HG03280 (cell line): ENCODE data around the gene ALKBH3.

Source experiments
- ATAC-seq: cut with Tn5 transposase; IDR thresholded peaks from one replicate; pipeline ENCODE4 v1.9.1; 2021; ENCODE audit warnings: mild to moderate bottlenecking, moderate library complexity; ENCODE audit not compliant: unreplicated experiment

The ALKBH3 gene

GRCh38 chr11:43880640-43881159 lies at the start of gene ALKBH3:
Gene ALKBH3 (plus strand): TSS chr11:43880831. CDS start chr11:43882653, 1,822 bp downstream.
- ATAC-seq = peak; percentile 99

- no peak for ATAC-seq
These were observed 49.6 kb upstream of the ALKBH3 start for GRCh38 chr11:43830928-43831440.

- no peak for ATAC-seq
These were observed 48.1 kb upstream of the ALKBH3 start for GRCh38 chr11:43832536-43832935.

- no peak for ATAC-seq
These were observed 47.0 kb upstream of the ALKBH3 start for GRCh38 chr11:43833657-43834073.

DNA sequence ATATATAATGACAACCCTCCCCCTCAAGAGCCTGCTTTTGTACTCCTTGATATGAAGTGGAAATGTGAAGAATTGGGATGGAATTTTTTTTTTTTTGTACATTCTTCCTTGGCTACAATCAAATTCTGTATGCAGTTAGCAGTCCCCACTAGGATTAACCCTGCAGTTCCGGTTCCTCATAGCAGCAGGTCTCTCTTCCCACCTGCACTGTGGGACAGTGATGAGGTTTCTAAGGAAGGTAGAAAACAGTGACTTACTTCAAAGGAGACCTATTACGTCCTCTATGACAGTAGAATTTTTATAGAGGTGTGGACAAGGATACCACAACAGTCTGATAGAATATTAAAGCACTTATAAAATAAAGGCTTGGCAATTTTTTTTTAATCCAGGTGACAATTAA lies 46.3 kb upstream of the ALKBH3 start:
- no peak for ATAC-seq

- ATAC-seq = no peak
These were observed 45.5 kb upstream of the ALKBH3 start for GRCh38 chr11:43835104-43835503.

GRCh38 chr11:43837879-43838278 lies 42.8 kb upstream of the ALKBH3 start:
- no peak for ATAC-seq

GRCh38 chr11:43842021-43842420 lies 38.6 kb upstream of the ALKBH3 start:
- ATAC-seq = no peak

DNA sequence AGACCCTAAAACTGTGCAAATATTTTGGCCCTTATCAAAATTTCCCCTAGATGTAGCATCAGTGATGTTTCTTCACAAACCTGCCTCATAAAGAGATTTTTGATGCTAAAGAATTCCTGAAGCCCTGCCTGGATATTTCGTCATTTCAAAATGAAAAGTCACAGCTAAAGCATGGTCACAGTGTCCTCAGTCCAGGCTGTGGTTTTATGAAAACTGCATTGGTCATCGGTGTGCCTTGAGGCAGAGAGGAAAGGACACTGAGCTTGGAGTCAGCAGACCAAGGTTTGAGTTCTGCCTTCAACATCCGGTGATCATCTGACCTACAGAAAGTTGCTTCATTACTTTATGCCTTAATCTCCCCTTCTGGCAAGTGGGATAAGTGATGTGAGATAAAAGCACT lies 34.8 kb upstream of the ALKBH3 start:
- ATAC-seq = no peak

DNA sequence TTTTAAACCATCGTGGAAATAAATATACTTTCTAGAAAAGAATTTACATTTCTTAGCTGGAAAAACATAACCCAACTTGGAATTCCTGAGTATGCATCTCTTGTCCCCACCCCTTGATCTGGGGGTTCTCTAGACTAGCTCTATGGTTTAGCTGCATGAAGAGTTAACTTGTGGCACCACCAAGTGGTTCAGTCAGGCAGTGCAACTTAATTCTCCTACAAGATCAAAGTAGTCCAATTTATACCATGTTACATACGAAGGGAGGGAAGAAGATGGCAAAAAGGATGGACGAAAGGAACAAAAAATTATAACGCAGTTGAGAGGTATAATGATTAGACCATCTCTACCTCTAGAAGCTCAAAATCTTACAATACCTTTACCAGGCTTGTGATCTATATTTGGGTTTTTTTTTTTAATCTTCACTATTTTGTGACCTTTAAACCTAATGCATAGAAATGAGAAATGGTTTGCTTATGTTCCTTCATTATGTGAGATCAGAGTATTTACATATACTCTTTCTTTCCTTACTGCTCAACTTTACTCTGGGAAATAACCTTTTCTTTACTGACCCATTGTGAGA lies 28.5 kb upstream of the ALKBH3 start:
- peak; percentile 84 for ATAC-seq

DNA sequence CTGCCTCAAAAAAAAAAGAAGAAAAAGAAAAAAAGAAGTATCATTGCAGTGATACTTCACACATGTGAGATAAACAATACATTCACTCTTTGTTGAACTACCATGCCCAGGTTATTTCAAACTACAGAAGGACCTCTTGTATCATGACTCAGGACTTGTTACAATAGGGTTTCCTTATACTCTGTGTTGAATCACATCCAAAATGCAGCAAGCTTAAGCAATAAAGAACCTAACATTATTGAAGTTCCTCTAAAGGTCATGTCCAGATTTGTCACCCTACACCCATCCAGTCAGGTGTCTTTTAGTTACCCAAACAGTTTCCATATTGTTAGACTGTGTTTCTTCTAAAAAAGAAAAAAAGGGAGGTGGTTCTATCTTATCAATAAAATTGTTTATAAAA lies 26.9 kb upstream of the ALKBH3 start:
- no peak for ATAC-seq

- ATAC-seq = no peak
These were observed 23.6 kb upstream of the ALKBH3 start for GRCh38 chr11:43856993-43857392.

DNA sequence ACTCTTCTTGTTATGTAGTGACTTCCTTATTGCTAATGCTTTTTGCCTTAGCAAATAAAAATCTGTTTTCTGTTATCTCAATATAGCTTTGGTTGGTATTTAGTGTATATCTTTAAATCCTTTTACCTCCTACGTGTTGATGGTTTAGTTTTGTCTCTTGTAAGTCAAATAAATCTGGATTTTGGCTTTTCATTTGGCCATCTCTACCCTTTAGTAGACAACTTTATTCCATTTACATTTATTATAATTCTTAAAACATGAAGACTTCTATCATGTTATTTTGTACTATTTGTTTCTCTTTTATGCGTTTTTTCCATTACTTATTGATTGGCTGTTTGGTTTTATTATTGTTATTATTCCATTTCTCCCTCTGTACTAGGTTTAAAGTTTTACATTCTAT lies 19.5 kb upstream of the ALKBH3 start:
- ATAC-seq = no peak

DNA sequence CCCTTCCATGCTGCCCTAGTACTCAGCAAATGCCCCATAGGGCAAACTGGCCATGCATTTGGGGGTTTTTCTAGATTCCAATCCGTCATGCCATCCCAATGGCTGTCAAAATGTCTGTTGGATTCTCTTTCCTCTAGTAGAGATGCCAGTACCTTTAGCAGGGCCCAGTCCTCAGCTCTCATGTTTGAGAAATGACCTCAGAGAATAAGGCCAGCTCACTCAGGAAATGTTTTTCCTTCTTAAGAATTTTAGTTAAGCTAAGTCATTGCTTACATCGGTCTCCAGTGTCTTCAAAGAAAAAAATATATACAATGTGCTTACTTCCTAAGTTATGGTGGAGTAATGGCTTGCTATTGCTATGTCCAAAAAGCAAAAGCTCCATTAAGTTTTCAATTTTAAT lies 14.1 kb upstream of the ALKBH3 start:
- no peak for ATAC-seq

- ATAC-seq = no peak
These were observed 13.7 kb upstream of the ALKBH3 start for GRCh38 chr11:43866969-43867368.

GRCh38 chr11:43868852-43869567 lies 11.6 kb upstream of the ALKBH3 start:
- peak; percentile 100 for ATAC-seq

GRCh38 chr11:43871051-43871450 lies 9.6 kb upstream of the ALKBH3 start:
- no peak for ATAC-seq

DNA sequence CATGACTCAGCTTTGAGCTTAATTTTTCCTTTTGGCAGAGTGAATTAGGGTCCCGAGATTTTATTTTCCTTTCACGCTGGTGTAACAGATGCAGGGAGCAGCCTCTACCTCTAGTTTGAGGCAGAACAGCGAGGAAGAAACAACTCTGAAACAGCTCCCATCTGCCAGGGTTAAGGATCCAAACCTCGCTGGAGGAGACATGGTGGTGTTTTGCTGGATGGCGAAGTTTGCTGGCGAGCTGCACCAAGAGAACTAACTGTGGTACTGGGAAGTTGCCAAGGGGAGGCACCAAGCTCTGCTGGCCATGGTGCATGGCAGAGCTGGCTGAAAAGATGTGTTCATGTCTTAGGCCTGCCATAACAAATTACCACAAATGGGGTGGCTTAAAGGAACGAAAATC lies 7.6 kb upstream of the ALKBH3 start:
- ATAC-seq = no peak

- ATAC-seq = no peak
These were observed 6.6 kb upstream of the ALKBH3 start for GRCh38 chr11:43874078-43874477.

GRCh38 chr11:43874738-43875137 lies 5.9 kb upstream of the ALKBH3 start:
- ATAC-seq = no peak

GRCh38 chr11:43879789-43880639 lies 617 bp upstream of the ALKBH3 start:
- ATAC-seq = peak; percentile 21
